ENCODE measurements around the gene IRF2BP2. TPM values are rescaled to one million over a fixed set of nuclear protein-coding genes. Genes with fewer than 3 reads are reported as not detected.

Gene IRF2BP2
- total and polyA plus RNA-seq, 10 of the 15 experiments (the other 5 are each of a cell fraction or from before 2014, with no cell fraction given), result 7.5 to 114 (median 52.3) TPM

DNA sequence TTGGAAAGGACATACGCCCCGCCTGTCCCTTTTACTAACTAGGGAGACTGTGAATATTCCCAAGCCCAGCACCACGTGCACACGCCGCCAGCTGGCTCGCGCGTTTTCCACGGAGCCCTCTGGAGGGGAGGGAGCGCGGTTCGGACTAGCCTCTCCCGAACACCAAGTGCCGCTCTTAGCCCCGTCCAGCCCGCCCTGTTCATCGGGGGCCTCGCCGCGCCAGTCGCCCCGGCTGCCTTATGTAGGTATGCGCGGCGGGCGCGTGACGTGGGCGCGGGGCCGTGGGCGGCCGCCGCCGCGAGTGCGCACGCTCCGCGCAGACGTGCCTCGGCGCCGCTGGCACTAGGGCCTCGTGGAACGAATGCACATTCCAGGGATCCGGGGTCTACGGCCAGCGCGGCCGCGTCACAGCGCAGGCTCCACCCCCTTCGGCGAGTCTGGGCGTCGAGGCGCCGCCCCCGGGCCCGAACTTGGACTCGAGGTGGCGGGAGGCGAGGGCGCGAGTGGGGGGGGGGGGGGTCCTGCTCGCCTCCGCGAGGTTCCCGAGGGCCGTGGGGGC lies 767 bp upstream of the IRF2BP2 start (continued):
- no peak for TF ChIP-seq PAX8 (IDR thresholded peaks at IDR 0.05)
- TF ChIP-seq POLR2A (IDR thresholded peaks at IDR 0.05; ENCODE audit: low read depth, low read length), result peak; percentile 97
- TF ChIP-seq, protein P1, sequence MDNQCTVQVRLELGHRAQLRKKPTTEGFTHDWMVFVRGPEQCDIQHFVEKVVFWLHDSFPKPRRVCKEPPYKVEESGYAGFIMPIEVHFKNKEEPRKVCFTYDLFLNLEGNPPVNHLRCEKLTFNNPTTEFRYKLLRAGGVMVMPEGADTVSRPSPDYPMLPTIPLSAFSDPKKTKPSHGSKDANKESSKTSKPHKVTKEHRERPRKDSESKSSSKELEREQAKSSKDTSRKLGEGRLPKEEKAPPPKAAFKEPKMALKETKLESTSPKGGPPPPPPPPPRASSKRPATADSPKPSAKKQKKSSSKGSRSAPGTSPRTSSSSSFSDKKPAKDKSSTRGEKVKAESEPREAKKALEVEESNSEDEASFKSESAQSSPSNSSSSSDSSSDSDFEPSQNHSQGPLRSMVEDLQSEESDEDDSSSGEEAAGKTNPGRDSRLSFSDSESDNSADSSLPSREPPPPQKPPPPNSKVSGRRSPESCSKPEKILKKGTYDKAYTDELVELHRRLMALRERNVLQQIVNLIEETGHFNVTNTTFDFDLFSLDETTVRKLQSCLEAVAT (IDR thresholded peaks at IDR 0.05), result peak; percentile 21
- TF ChIP-seq CHD1 (IDR thresholded peaks at IDR 0.05; ENCODE audit: low read depth, low read length), result no peak
- TF ChIP-seq, protein P2, sequence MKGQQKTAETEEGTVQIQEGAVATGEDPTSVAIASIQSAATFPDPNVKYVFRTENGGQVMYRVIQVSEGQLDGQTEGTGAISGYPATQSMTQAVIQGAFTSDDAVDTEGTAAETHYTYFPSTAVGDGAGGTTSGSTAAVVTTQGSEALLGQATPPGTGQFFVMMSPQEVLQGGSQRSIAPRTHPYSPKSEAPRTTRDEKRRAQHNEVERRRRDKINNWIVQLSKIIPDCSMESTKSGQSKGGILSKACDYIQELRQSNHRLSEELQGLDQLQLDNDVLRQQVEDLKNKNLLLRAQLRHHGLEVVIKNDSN (IDR thresholded peaks at IDR 0.05; ENCODE audit: borderline replicate concordance, extremely low read length, insufficient read depth, low read depth, low read length), result peak; percentile 62
- TF ChIP-seq, protein P3, sequence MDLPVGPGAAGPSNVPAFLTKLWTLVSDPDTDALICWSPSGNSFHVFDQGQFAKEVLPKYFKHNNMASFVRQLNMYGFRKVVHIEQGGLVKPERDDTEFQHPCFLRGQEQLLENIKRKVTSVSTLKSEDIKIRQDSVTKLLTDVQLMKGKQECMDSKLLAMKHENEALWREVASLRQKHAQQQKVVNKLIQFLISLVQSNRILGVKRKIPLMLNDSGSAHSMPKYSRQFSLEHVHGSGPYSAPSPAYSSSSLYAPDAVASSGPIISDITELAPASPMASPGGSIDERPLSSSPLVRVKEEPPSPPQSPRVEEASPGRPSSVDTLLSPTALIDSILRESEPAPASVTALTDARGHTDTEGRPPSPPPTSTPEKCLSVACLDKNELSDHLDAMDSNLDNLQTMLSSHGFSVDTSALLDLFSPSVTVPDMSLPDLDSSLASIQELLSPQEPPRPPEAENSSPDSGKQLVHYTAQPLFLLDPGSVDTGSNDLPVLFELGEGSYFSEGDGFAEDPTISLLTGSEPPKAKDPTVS (IDR thresholded peaks at IDR 0.05; ENCODE audit: low read depth, low read length), result peak; percentile 57; the same call in 1 of the 2 replicates
- no peak; the same call in 1 of the 2 replicates for TF ChIP-seq BCL11A (IDR thresholded peaks at IDR 0.05; ENCODE audit: low read depth, low read length)
- peak; percentile 94 for TF ChIP-seq GATAD2B (conservative IDR thresholded peaks at IDR 0.05; ENCODE audit: low read depth)
- TF ChIP-seq SREBF2 (IDR thresholded peaks at IDR 0.05; ENCODE audit: low read length), result no peak
- no peak for TF ChIP-seq SUPT20H (IDR thresholded peaks at IDR 0.05; ENCODE audit: borderline replicate concordance, control insufficient read depth, low read depth, low read length)
- TF ChIP-seq, protein P4, sequence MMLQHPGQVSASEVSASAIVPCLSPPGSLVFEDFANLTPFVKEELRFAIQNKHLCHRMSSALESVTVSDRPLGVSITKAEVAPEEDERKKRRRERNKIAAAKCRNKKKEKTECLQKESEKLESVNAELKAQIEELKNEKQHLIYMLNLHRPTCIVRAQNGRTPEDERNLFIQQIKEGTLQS (IDR thresholded peaks at IDR 0.05; ENCODE audit: borderline replicate concordance, extremely low read depth, low read depth, low read length), result no peak
- no peak for TF ChIP-seq NFYA (IDR thresholded peaks at IDR 0.05; ENCODE audit: borderline replicate concordance, low read depth, low read length)
- TF ChIP-seq RAD51 (IDR thresholded peaks at IDR 0.05), result peak; percentile 48; the same call in 1 of the 2 replicates
- no peak for TF ChIP-seq HDGF (IDR thresholded peaks at IDR 0.05)
- TF ChIP-seq, protein P5, sequence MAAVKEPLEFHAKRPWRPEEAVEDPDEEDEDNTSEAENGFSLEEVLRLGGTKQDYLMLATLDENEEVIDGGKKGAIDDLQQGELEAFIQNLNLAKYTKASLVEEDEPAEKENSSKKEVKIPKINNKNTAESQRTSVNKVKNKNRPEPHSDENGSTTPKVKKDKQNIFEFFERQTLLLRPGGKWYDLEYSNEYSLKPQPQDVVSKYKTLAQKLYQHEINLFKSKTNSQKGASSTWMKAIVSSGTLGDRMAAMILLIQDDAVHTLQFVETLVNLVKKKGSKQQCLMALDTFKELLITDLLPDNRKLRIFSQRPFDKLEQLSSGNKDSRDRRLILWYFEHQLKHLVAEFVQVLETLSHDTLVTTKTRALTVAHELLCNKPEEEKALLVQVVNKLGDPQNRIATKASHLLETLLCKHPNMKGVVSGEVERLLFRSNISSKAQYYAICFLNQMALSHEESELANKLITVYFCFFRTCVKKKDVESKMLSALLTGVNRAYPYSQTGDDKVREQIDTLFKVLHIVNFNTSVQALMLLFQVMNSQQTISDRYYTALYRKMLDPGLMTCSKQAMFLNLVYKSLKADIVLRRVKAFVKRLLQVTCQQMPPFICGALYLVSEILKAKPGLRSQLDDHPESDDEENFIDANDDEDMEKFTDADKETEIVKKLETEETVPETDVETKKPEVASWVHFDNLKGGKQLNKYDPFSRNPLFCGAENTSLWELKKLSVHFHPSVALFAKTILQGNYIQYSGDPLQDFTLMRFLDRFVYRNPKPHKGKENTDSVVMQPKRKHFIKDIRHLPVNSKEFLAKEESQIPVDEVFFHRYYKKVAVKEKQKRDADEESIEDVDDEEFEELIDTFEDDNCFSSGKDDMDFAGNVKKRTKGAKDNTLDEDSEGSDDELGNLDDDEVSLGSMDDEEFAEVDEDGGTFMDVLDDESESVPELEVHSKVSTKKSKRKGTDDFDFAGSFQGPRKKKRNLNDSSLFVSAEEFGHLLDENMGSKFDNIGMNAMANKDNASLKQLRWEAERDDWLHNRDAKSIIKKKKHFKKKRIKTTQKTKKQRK (IDR thresholded peaks at IDR 0.05; ENCODE audit: low read depth, low read length), result no peak
- no peak for TF ChIP-seq MTA3 (IDR thresholded peaks at IDR 0.05; ENCODE audit: borderline replicate concordance, low read length)
- no peak for TF ChIP-seq CREB1 (IDR thresholded peaks at IDR 0.05; ENCODE audit: low read depth)
- peak; percentile 99 for TF ChIP-seq POU2F2 (IDR thresholded peaks at IDR 0.05; ENCODE audit: borderline replicate concordance, low read depth, low read length)
- TF ChIP-seq FOXM1 (IDR thresholded peaks at IDR 0.05; ENCODE audit: low read depth, low read length), result no peak
- no peak for TF ChIP-seq HDAC2 (IDR thresholded peaks at IDR 0.05)
- TF ChIP-seq TCF7 (IDR thresholded peaks at IDR 0.05; ENCODE audit: borderline replicate concordance), result no peak; the same call in 1 of the 2 replicates
- TF ChIP-seq WRNIP1 (IDR thresholded peaks at IDR 0.05; ENCODE audit: borderline replicate concordance, low read depth, low read length), result no peak
- TF ChIP-seq RB1 (IDR thresholded peaks at IDR 0.05; ENCODE audit: borderline replicate concordance), result peak; percentile 82; the same call in 1 of the 2 replicates
- TF ChIP-seq RCOR1 (conservative IDR thresholded peaks at IDR 0.05; ENCODE audit: low read depth, low read length), result no peak
- peak; percentile 97 for TF ChIP-seq IKZF1 (conservative IDR thresholded peaks at IDR 0.05)
